HepG2 (cell line): Measurements from ENCODE around the gene AP4S1. TPM values are rescaled to one million over a fixed set of nuclear protein-coding genes. Genes with fewer than 3 reads are reported as not detected.

Experiments used
- ARID3A ChIP-seq: IDR thresholded peaks from 2 replicates; pipeline ENCODE4 v1.6.1; 2012; ENCODE audit warnings: low read depth, low read length, improper control_type of control experiment
- HES4 ChIP-seq: sonication (generic); formaldehyde crosslinking; IDR thresholded peaks from 2 replicates; pipeline ENCODE4 v1.9.0; 2021; ENCODE audit warnings: mild to moderate bottlenecking, missing genetic modification reagents, borderline replicate concordance
- HOXA5 ChIP-seq: sonication (generic); formaldehyde crosslinking; IDR thresholded peaks from 2 replicates; pipeline ENCODE4 v1.4.0; 2020; ENCODE audit warnings: missing genetic modification reagents
- KAT8 ChIP-seq: IDR thresholded peaks from 2 replicates; pipeline ENCODE4 v1.6.1; 2016; ENCODE audit warnings: missing genetic modification reagents, missing compliant biosample characterization
- KLF16 ChIP-seq, 2 experiments: sonication (generic) in 1 of 2; formaldehyde crosslinking in 1 of 2; IDR thresholded peaks; 2 replicates each; pipeline versions ENCODE4 v1.6.1 to v1.8.0; 2016 to 2023; ENCODE audit warnings: missing genetic modification reagents in 2 of 2, missing compliant biosample characterization in 1 of 2
- MXD3 ChIP-seq: IDR thresholded peaks from 2 replicates; pipeline ENCODE4 v1.6.1; 2016; ENCODE audit warnings: mild to moderate bottlenecking, missing biosample characterization, missing genetic modification reagents
- MXD4 ChIP-seq: IDR thresholded peaks from 2 replicates; pipeline ENCODE4 v1.6.1; 2016; ENCODE audit warnings: mild to moderate bottlenecking, missing biosample characterization, missing genetic modification reagents
- PHF8 ChIP-seq: sonication (generic); formaldehyde crosslinking; IDR thresholded peaks from 2 replicates; pipeline ENCODE4 v1.5.0; 2020; ENCODE audit warnings: missing genetic modification reagents
- RBM22 ChIP-seq: fragments of 200-400 bp; formaldehyde crosslinking; optimal IDR thresholded peaks from 2 replicates; pipeline ENCODE3; 2017; ENCODE audit warnings: mild to moderate bottlenecking, low read length, moderate library complexity
- SMC3 ChIP-seq: IDR thresholded peaks from 2 replicates; pipeline ENCODE4 v1.6.1; 2011; ENCODE audit warnings: low read length, improper control_type of control experiment
- SOX5 ChIP-seq: IDR thresholded peaks from 2 replicates; pipeline ENCODE4 v1.6.1; 2016; ENCODE audit warnings: borderline replicate concordance
- SRY ChIP-seq: sonication (generic); formaldehyde crosslinking; IDR thresholded peaks from 2 replicates; pipeline ENCODE4 v1.8.0; 2022; ENCODE audit warnings: mild to moderate bottlenecking, missing genetic modification reagents
- THAP9 ChIP-seq: sonication (generic); formaldehyde crosslinking; IDR thresholded peaks from 2 replicates; pipeline ENCODE4; 2020; ENCODE audit warnings: missing genetic modification reagents, mild to moderate bottlenecking, borderline replicate concordance
- ZNF224 ChIP-seq: sonication (generic); formaldehyde crosslinking; IDR thresholded peaks from 2 replicates; pipeline ENCODE4 v1.5.0; 2020; ENCODE audit warnings: mild to moderate bottlenecking, missing genetic modification reagents
- ZNF33B ChIP-seq: sonication (generic); formaldehyde crosslinking; IDR thresholded peaks from 2 replicates; pipeline ENCODE4 v1.5.1; 2020; ENCODE audit warnings: mild to moderate bottlenecking, missing genetic modification reagents
- ZNF556 ChIP-seq: sonication (generic); formaldehyde crosslinking; IDR thresholded peaks from 2 replicates; pipeline ENCODE4 v1.4.0; 2020; ENCODE audit warnings: mild to moderate bottlenecking, missing genetic modification reagents, borderline replicate concordance
- ZNF563 ChIP-seq: sonication (generic); formaldehyde crosslinking; IDR thresholded peaks from 2 replicates; pipeline ENCODE4 v1.8.0; 2022; ENCODE audit warnings: mild to moderate bottlenecking, moderate library complexity, missing genetic modification reagents
- ZNF598 ChIP-seq: sonication (generic); formaldehyde crosslinking; IDR thresholded peaks from 2 replicates; pipeline ENCODE4 v1.5.1; 2020; ENCODE audit warnings: mild to moderate bottlenecking, missing genetic modification reagents, borderline replicate concordance
- ZSCAN5A ChIP-seq: sonication (generic); formaldehyde crosslinking; IDR thresholded peaks from 2 replicates; pipeline ENCODE4 v1.8.0; 2022; ENCODE audit warnings: mild to moderate bottlenecking, missing genetic modification reagents, borderline replicate concordance
- polyA plus RNA-seq, 8 experiments: library from polyadenylated mRNA; depleted of rRNA in 3 of 8; stranded (reverse) in 7 of 8; unstranded in 1 of 8; fragments of >200 nt; fragmentation: Illumina TruSeq in 4 of 8; extraction: Trizol in 4 of 8; gene quantifications; 2 replicates each; pipeline versions ENCODE4 v1.2.1 to v1.2.3, GENCODE V29; 2011 to 2016; ENCODE audit warnings: low read depth in 4 of 8, missing spikeins in 1 of 8, mixed read lengths in 1 of 8; ENCODE audit not compliant: insufficient read depth in 1 of 8
- total RNA-seq, 5 experiments: library from RNA; depleted of rRNA; stranded (reverse); fragments of >200 nt; fragmentation: Illumina TruSeq; extraction: Trizol; gene quantifications; 2 replicates each; pipeline ENCODE4 v1.2.3, GENCODE V29; 2016; ENCODE audit warnings: low read depth in 1 of 5

AP4S1 gene
- total and polyA plus RNA-seq, 2 of the 13 experiments (the other 11 are each of a cell fraction or from before 2014, with no cell fraction given) = 3.9 to 21.1 TPM

GRCh38 chr14:30980106-30980704, 45.2 kb upstream of the AP4S1 start (continued):
- 0 out of 2 replicates have a peak, but pooled peaks have one; percentile 24 for TF ChIP-seq MXD4 (CRISPR knock-in tag)
- peak; percentile 52; the same call in 1 of the 2 replicates for TF ChIP-seq THAP9 (CRISPR knock-in tag)
- peak; percentile 64 for TF ChIP-seq HOXA5 (CRISPR knock-in tag)
- TF ChIP-seq ZNF563 = peak; percentile 48; the same call in 1 of the 2 replicates
- TF ChIP-seq ARID3A = peak; percentile 99
- TF ChIP-seq PHF8 = 0 out of 2 replicates have a peak, but pooled peaks have one; percentile 26
- 0 out of 2 replicates have a peak, but pooled peaks have one; percentile 13 for TF ChIP-seq ZNF556 (CRISPR knock-in tag)
- TF ChIP-seq ZNF598 (CRISPR knock-in tag) = peak; percentile 91; the same call in 1 of the 2 replicates
- TF ChIP-seq SRY (CRISPR knock-in tag) = 0 out of 2 replicates have a peak, but pooled peaks have one; percentile 22
- peak in 1 of 2 experiments; percentile 59; a peak in 1 of 4 replicates for TF ChIP-seq KLF16 (CRISPR knock-in tag; IDR thresholded peaks at IDR 0.05)
- TF ChIP-seq ZNF224 = peak; percentile 47; the same call in 1 of the 2 replicates
- TF ChIP-seq SOX5 (CRISPR knock-in tag) = 0 out of 2 replicates have a peak, but pooled peaks have one; percentile 37
- TF ChIP-seq SMC3 = peak; percentile 67; the same call in 1 of the 2 replicates
- TF ChIP-seq ZSCAN5A = peak; percentile 81; the same call in 1 of the 2 replicates
- peak; percentile 75; the same call in 1 of the 2 replicates for TF ChIP-seq HES4 (CRISPR knock-in tag)
- peak; percentile 60; the same call in 1 of the 2 replicates for TF ChIP-seq ZNF33B
- 0 out of 2 replicates have a peak, but pooled peaks have one; percentile 8 for TF ChIP-seq MXD3 (CRISPR knock-in tag)
- peak; percentile 58 for TF ChIP-seq KAT8 (CRISPR knock-in tag)
- peak; percentile 26 for TF ChIP-seq RBM22
